Stimulated activated CD8-positive, alpha-beta memory T cell treated with anti-CD3 and anti-CD28 coated beads, Interleukin-4, amount 100 ng/mL, for 4 hours (primary cell): ENCODE results near the gene PIGBOS1.
"Not testable (repeated sequence)": the region's sequence is repeated elsewhere in the genome, so short reads cannot be mapped to it uniquely, and the experiment has no call there.

Experiments used
- DNase-seq, 2 donors: peaks; one replicate each; pipeline ENCODE4 v3.0.0-alpha.2; 2020; ENCODE audit warnings: low read depth in 2 of 2, low spot score in 1 of 2

Gene PIGBOS1, protein sequence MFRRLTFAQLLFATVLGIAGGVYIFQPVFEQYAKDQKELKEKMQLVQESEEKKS

DNA sequence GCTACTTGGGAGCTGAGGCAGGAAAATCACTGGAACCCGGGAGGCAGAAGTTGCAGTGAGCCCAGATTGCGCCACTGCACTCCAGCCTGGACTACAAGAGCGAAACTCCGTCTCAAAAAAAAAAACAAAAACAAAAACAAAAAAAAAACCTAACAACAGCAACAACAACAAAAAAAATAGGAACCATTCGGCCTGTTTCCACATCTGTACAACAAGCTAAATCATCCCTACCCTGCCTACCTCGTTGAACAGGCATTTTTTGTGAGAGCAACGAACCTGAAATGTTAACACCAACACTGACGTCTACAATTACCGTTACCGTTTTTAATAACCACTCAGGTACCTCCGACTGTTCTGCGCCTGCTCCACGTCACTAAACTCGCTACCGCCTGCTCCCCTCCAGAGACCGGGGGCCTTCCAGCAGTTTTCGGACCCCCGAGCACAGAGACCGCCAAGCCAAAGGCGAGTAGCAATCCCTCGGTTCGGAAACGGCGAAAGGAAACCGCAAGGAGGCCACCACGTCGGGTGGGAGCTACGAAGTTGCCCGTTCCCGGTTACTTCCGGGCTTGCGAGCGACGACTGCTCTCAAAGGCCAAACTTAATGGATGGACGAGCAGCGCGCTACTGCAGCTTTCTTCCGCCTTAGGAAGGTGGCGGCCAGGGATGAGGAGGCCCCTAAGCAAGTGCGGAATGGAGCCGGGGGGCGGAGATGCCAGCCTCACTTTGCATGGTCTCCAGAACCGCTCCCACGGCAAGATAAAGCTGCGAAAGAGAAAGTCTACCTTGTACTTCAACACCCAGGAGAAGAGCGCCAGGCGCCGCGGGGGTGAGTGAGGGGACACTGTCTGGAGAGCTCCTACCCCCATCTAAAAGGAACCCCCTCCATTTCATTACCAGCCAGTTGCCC, at the start of gene PIGBOS1, which contains the start of gene PIGB:
TSS of gene PIGBOS1 (minus strand) at position 536 of the 907 bp plus-strand sequence. CDS start 1,331 bp downstream, outside the sequence.
TSS of gene PIGB (plus strand) at position 635 of the 907 bp plus-strand sequence. CDS start at position 664, 29 bp downstream.
- DNase-seq: peak; percentile 46 to 58

DNA sequence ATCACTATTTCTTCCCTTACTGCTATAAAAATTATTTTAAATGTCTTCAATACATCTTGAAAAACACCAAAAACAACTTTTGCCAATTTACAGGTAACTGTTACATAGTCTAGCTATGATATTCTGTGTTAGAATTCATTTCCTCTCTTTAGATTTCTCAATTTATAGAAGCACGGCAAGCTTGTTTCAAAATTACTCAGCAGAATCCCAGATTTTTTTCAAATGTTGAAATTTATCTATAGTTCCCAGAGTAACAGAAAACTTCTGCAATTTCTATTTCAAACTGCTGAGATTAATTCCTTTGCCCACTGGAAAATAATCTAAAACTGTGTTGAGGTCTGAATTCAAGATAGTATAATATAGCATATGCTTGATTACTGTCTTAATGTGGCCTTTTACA, 48.1 kb upstream of the PIGBOS1 start:
- DNase-seq: no peak

- DNase-seq: no peak
Measured at GRCh38 chr15:55362641-55363040, 43.7 kb upstream of the PIGBOS1 start.

GRCh38 chr15:55361048-55361447, 42.1 kb upstream of the PIGBOS1 start:
- no peak for DNase-seq

- DNase-seq: no peak
Measured at GRCh38 chr15:55360256-55360655, 41.3 kb upstream of the PIGBOS1 start.

GRCh38 chr15:55358471-55358870, 39.5 kb upstream of the PIGBOS1 start:
- DNase-seq: no peak

DNA sequence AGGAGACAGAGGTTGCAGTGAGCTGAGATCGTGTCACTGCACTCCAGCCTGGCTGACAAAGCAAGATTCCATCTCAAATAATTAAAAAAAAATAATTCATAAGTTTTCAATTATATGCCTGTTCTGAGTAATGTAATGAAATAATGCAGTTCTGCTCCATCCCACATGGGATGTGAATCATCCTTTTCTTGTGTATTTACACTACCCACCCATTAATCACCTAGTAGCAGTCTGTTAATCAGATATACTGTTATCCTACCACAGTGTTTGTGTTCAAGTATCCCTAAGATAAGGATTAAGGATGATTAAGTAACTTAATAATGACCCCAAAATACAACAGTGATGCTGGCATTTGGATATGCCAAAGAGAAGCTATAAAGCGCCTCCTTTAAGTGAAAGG, 38.9 kb upstream of the PIGBOS1 start:
- no peak for DNase-seq

DNA sequence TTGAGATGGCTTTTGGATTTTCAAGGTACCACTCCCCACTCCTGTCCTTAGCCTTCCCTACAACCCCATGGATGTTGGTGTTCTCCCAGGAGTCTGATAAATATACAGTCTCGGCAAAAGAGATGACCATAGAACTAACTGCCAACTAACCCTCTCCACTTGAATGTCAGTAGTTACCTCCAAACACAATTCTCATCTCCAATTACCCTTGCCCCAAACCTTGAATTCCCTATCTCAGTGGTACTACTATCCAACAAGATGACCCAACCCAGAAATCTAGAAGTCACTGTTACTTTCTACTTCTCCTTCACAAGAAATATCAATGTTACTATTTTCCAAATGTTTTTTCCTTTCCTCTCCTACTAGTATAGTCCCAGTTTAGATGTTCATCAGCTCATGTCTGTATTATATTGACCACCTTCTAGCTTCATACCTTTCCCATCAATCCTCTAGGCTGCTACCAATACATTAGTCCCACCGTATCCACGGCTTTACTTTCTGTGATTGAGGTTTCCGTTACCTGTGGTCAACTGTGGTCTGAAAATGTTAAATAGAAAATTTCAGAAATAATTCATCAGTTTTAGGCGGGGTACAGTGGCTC, 38.2 kb upstream of the PIGBOS1 start:
- DNase-seq: no peak

- DNase-seq: no peak
Measured at GRCh38 chr15:55353025-55353424, 34.1 kb upstream of the PIGBOS1 start.

DNA sequence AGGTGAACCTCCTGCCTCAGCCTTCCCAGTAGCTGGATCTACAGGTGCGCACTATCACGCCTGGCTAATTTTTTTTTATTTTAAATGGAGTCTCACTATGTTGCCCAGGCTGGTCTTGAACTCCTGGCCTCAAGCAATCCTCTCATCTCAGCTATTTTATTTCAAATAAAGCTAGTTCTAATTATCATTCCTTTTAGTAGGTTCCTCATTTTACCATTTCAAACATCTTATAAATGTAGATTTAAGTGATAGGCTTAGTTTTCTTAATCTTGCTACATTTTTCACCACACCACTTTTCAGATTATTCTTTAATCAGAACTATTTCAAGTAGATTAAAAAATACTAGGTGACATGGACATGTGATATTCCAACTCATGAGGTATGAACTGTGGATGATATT, 30.4 kb upstream of the PIGBOS1 start:
- no peak for DNase-seq

- DNase-seq: no peak
Measured at GRCh38 chr15:55348281-55348778, 29.4 kb upstream of the PIGBOS1 start.

DNA sequence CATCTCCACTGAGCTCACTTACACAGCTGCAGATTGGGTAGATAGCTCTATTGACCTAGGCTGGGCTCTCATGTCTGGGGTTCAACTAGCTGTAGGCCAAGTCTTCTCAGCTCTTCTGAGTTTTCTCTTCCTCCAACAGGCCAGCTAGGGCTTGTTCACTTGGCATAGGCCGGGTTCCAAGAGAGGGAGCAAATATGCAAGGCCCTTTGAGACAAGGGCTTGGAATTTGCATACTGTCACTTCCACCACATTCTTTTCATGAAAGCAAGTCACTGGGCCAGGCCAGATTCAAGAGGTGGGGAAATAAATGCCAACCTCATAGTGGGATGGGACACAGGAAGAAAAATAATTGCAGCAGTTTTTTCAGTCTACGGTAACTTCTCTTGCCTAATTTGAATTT, 25.3 kb upstream of the PIGBOS1 start:
- DNase-seq: no peak

DNA sequence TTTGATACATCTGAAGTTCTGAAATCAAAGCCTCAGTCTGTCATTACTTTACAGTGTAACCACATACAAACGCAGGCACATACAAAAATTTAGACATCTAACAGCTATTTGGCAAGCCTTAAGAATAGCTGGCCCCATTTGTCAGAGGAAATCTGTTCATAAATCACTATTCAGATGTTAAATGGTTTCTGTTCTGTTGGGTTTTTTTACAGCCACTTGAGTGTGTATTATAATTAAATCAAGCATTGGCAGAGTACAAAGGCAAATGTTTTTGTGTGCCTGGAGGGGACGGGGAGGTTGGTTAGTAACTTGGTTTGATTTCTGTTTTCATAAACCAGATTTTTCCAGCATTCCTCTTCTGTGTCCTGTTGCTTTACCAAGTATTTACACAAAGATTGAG, 24.2 kb upstream of the PIGBOS1 start:
- no peak for DNase-seq

GRCh38 chr15:55337160-55337559, 18.2 kb upstream of the PIGBOS1 start:
- no peak for DNase-seq

DNA sequence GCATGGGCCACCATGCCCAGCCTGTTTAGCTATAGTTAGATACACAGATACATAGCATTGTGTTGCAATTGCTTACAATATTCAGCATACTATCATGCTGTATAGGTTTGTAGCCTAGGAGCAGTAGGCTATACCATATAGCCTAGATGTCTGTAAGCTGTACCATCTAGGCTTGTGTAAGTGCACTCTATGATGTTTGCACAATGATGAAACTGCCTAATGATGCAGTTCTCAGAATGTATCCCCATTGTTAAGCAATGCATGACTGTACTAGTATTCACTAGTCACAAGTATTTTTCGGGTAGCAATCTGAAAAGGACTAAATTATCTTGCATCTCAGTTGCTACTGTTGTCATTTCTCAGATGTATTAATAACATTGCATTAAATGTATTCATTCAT, 16.1 kb upstream of the PIGBOS1 start:
- no peak for DNase-seq

DNA sequence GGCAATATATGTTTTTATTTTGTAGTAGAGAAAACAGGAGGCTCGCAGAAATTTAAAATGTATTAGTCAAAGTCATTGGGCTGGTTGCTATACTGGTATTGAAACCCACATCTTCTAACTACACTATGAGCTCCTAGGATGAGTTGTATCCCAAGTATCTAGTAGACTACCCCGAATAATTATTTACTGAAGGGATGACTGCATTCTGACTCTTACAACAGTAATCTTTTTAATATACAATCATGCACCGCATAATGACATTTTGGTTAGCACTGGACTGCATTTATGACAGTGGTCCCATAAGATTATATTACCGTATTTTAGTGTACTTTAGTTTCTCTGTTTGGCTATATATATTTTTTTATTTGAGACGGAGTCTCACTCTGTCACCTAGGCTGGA, 15.4 kb upstream of the PIGBOS1 start:
- DNase-seq: no peak

DNA sequence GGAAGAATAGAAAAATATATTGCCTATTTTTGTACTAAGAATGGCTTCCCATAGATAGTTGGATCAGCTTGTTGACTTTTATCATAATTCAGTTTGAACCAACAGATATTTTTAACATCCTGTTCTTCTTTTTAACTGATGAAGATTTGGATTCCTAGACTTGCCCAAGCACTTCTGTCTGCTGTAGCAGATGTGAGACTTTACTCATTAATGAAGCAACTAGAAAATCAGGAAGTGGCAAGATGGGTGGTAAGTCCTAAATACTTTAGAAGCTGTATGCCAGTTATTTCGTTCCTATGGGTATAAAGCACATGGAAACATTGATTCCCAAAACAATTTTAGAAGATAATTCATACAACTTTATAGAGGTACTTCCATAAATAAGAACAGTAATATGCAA, 8.5 kb upstream of the PIGBOS1 start:
- no peak for DNase-seq

- DNase-seq: no peak
Measured at GRCh38 chr15:55322467-55322866, 3.5 kb upstream of the PIGBOS1 start.

DNA sequence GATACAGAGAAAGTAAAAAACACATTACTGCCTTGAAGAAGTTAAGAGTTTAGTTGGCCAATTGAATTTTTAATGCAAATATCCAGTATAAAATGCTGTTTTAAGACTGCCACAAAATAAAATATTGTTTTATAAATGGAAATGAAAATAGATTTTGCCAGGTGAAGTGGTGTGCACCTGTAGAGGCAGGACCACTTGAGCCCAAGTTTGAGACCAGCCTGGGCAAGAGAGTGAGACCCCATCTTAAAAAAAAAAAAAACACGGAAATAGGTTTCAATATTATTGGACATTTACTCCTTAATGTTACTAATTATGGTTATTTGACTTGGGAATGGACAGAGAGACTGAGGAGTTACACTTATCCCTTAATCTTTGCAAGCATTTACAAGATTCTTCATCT, 2.0 kb upstream of the PIGBOS1 start:
- no peak for DNase-seq

DNA sequence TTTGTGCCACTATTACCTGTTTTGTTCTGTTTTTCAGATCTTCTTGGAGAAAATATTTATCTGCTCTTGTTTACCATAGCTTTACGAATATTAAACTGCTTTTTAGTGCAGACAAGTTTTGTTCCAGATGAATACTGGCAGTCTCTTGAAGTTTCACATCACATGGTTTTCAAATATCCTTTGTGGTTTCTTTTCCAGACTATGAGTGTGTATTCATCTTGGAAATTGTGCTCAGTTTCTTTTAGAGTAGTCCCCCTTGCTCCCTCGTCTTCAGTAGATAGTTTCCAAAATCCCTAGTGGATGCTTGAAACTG, 1.3 kb upstream of the PIGBOS1 start:
- DNase-seq: no peak

DNA sequence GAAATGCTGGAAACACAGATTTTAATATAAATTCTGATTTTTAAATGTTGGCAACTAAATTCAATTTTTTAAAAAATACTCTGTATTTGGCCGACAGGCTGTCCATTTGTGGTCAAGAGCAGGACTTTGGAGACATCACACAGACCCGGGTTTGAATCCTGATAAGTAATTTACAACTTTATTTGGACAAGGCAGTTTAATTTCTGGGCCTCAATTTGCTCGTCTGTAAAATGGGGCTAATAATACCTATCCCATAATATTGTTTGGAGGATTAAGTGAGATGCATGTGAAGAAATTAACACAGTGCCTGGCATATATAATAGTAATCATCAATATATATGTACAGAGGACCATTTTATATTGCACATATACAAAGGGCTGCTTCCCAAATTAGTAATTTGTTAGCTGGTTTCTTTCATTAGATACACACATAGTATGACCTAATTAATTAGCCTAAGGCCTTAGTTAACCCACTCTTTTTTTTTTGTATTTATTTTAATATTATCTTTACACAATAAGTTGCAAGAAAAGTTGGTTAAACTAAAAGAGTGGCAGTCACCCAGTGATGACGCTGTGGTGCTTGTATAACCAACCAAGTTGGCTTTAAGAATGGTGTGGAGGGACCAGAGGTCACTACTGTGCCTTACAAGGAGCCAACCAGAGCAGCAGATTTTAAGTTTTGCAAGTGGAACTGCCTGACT, 764 bp upstream of the PIGBOS1 start:
- no peak for DNase-seq

DNA sequence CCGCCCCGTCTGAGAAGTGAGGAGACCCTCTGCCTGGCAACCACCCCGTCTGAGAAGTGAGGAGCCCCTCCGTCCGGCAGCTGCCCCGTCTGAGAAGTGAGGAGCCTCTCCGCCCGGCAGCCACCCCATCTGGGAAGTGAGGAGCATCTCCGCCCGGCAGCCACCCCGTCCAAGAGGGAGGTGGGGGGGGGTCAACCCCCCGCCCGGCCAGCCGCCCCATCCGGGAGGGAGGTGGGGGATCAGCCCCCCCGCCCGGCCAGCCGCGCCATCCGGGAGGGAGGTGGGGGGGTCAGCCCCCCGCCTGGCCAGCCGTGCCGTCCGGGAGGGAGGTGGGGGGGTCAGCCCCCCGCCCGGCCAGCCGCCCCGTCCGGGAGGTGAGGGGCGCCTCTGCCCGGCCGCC, 16.1 kb downstream of the PIGBOS1 start:
- not testable (repeated sequence) for DNase-seq
